GM13976 (cell line): ENCODE measurements around the gene CRHR1.

Experiments used
- DNase-seq: peaks from one replicate; pipeline ENCODE4 v3.0.0; 2012; ENCODE audit warnings: low spot score
- in situ Hi-C: fragments of 300-500 bp; cut with MboI; formaldehyde crosslinking; loops from one replicate; pipeline ENCODE4 v1.12.0; 2022; ENCODE audit warnings: low sequenced_read_pairs, mixed read lengths, inconsistent platforms; ENCODE audit not compliant: unreplicated experiment
- TF ChIP-seq, protein P1 (sequence below): IDR thresholded peaks from 2 replicates; pipeline ENCODE4 v1.5.1; 2012; ENCODE audit warnings: borderline replicate concordance, mild to moderate bottlenecking; ENCODE audit not compliant: insufficient read depth; ENCODE audit errors: extremely low read depth, missing control alignments, control extremely low read depth

Gene CRHR1

GRCh38 chr17:45768000-45768399 is 16.1 kb upstream of the CRHR1 start:
- TF ChIP-seq, protein P1, sequence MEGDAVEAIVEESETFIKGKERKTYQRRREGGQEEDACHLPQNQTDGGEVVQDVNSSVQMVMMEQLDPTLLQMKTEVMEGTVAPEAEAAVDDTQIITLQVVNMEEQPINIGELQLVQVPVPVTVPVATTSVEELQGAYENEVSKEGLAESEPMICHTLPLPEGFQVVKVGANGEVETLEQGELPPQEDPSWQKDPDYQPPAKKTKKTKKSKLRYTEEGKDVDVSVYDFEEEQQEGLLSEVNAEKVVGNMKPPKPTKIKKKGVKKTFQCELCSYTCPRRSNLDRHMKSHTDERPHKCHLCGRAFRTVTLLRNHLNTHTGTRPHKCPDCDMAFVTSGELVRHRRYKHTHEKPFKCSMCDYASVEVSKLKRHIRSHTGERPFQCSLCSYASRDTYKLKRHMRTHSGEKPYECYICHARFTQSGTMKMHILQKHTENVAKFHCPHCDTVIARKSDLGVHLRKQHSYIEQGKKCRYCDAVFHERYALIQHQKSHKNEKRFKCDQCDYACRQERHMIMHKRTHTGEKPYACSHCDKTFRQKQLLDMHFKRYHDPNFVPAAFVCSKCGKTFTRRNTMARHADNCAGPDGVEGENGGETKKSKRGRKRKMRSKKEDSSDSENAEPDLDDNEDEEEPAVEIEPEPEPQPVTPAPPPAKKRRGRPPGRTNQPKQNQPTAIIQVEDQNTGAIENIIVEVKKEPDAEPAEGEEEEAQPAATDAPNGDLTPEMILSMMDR = no peak
- in situ Hi-C loops = no loop called here
- DNase-seq = no peak

- TF ChIP-seq, protein P1 = no peak
- DNase-seq = no peak
- in situ Hi-C loops = no loop called here
Observed at GRCh38 chr17:45770632-45771270, 13.4 kb upstream of the CRHR1 start.

DNA sequence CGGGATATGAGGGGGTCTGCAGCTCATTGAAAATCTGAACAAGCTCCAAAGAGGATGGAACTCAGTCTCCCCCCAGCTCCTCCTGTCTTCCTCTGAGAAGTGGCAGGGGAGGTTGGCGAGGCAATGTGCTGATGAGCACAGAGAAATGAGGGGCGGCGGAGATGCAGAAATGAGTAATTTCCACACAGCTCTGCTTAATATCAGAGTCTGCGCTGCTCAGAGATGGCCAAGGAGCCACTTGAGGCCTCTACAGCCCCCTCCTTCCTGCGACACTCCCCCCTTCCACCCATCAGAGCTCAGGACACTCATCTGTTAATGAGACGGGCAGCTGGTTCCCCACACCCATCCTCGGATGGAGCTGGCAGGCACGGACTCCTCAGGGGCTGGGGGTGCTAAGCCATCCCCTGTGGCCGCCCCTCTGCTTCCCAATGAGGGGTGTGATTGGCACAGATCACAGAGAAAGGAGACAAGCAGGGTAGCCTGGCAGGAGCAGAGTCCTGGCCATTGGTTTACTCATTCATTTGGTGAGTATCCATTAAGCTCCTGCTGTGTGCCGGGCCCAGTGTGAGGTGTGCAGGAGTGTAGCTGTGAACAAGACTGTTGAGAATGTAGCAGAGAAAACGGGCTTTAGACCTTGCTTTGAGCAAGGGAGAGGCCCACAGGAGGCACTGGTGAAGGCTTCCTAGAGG is 12.7 kb upstream of the CRHR1 start:
- in situ Hi-C loops = no loop called here
- TF ChIP-seq, protein P1 = no peak
- no peak for DNase-seq

DNA sequence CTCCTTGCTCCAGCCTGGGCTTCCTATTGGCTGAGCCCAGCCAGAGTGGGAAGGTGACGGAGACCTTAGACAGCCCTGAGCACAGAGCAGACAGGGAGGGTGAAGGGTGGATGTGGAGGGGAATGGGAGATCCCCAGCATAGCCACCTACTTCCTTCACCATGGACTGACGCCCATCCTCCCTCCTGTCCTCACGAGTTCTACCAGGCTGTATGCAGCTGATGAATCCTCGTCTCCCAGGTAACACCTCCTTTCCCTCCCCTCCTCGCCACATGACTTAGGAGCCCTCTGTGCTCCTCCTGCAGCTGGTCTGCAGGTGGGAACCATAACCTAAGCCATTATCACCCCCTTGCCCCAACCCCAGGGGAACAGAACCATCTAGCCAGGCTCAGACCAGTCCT is 9.0 kb upstream of the CRHR1 start:
- in situ Hi-C loops = no loop called here
- no peak for DNase-seq
- TF ChIP-seq, protein P1 = no peak

DNA sequence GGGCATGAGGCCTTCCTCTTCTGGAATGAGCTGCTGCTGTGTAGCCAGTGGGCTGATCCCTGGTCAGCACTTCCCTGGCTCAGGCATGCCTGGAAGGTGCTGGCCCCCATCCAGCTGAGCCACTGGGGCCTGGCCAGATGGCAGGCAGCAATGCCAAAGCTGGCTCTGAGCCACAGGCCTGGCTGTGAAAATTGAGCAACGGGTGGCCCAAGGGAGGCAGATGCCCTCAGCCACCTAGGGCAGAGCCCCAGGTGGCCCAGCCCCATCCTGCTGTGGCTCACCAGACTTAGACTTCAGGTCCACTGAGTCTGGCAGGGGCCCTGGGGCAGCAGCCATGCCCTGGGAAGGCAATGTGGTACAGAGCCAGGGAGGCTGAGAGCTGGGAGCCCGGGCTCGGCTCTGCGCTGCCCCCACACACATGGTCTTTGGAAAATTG is 8.5 kb upstream of the CRHR1 start:
- DNase-seq = no peak
- TF ChIP-seq, protein P1 = no peak
- in situ Hi-C loops = no loop called here

GRCh38 chr17:45776896-45777295 is 7.2 kb upstream of the CRHR1 start:
- in situ Hi-C loops = no loop called here
- DNase-seq = no peak
- TF ChIP-seq, protein P1 = no peak
